PC-3 (cell line): Measurements from ENCODE around the gene LRCOL1. TPM values are rescaled to one million over a fixed set of nuclear protein-coding genes. Genes with fewer than 3 reads are reported as not detected.

ENCODE experiments used
- ATAC-seq: fragments of 200-7000 bp; cut with Tn5 transposase; 2 replicates; pipeline ENCODE4 v1.9.1; 2020; ENCODE audit warnings: mild to moderate bottlenecking, moderate library complexity
- BruUV-seq: library from RNA; stranded (reverse); fragments of 400-500 nt; replicated peaks from 2 replicates; lab custom pipeline; 2021; lab: Mats Ljungman, UMichigan
- CTCF ChIA-PET: fragments of 300-600 bp; sonication (Branson Sonifier 250); formaldehyde crosslinking; loops from one replicate; lab custom pipeline; 2022; ENCODE audit warnings: antibody characterized with exemption; lab: Charles Lee
- POLR2A ChIA-PET: fragments of 300-600 bp; sonication (Branson Sonifier 250); formaldehyde crosslinking; loops from one replicate; lab custom pipeline; 2022; ENCODE audit warnings: antibody characterized with exemption; ENCODE audit not compliant: unreplicated experiment; lab: Charles Lee
- DNase-seq: peaks from one replicate; pipeline ENCODE4 v3.0.0-alpha.2; 2015
- H2AFZ ChIP-seq: fragments of 300-600 bp; sonication (generic); 2 replicates; pipeline ENCODE4 v1.6.0; 2016; ENCODE audit warnings: antibody characterized with exemption, low read length
- H3F3A ChIP-seq: fragments of 300-600 bp; sonication (generic); one replicate; pipeline ENCODE4 v1.6.0; 2017; ENCODE audit warnings: antibody characterized with exemption, low read length, control low read depth, mild to moderate bottlenecking; ENCODE audit not compliant: unreplicated experiment
- H3K27ac ChIP-seq: fragments of 300-600 bp; sonication (generic); 2 replicates; pipeline ENCODE4 v1.5.1; 2016; ENCODE audit warnings: mild to moderate bottlenecking, low read length
- H3K27me3 ChIP-seq: fragments of 300-600 bp; sonication (generic); 2 replicates; pipeline ENCODE4 v1.6.1; 2016; ENCODE audit warnings: low read length, mixed read lengths
- H3K36me3 ChIP-seq: fragments of 300-600 bp; sonication (generic); 2 replicates; pipeline ENCODE4 v1.6.1; 2016; ENCODE audit warnings: low read depth, mixed run types, low read length, mixed read lengths
- H3K4me1 ChIP-seq: fragments of 300-600 bp; sonication (generic); 2 replicates; pipeline ENCODE4 v1.5.1; 2016; ENCODE audit warnings: low read length; ENCODE audit not compliant: insufficient read depth
- H3K4me2 ChIP-seq: fragments of 300-600 bp; sonication (generic); 2 replicates; pipeline ENCODE4 v1.6.0; 2016; ENCODE audit warnings: low read length
- H3K4me3 ChIP-seq: fragments of 300-600 bp; sonication (generic); 2 replicates; pipeline ENCODE4 v1.5.1; 2016; ENCODE audit warnings: mild to moderate bottlenecking, low read length, mixed read lengths
- H3K79me2 ChIP-seq: fragments of 300-600 bp; sonication (generic); 2 replicates; pipeline ENCODE4 v1.6.1; 2017; ENCODE audit warnings: low read length, mixed read lengths
- H3K9ac ChIP-seq: fragments of 300-600 bp; sonication (generic); 2 replicates; pipeline ENCODE4 v1.6.0; 2016; ENCODE audit warnings: mild to moderate bottlenecking, low read length
- H3K9me2 ChIP-seq: fragments of 300-600 bp; sonication (generic); replicated peaks from 2 replicates; pipeline ENCODE4 v1.6.1; 2016; ENCODE audit warnings: mixed run types, low read length, mixed read lengths
- H3K9me3 ChIP-seq: fragments of 300-600 bp; sonication (generic); 2 replicates; pipeline ENCODE4 v1.6.1; 2016; ENCODE audit warnings: low read length, mixed read lengths
- H4K20me1 ChIP-seq: fragments of 300-600 bp; sonication (generic); 2 replicates; pipeline ENCODE4 v1.6.1; 2016; ENCODE audit warnings: low read length, mixed read lengths
- CTCF ChIP-seq: fragments of 300-600 bp; sonication (generic); conservative IDR thresholded peaks from 2 replicates; pipeline ENCODE4 v1.5.1; 2017; ENCODE audit warnings: antibody characterized with exemption, low read depth, mild to moderate bottlenecking, low read length
- EZH2 ChIP-seq: fragments of 300-600 bp; sonication (generic); IDR thresholded peaks from one replicate; pipeline ENCODE4 v1.6.1; 2017; ENCODE audit warnings: antibody characterized with exemption, mild to moderate bottlenecking, low read length; ENCODE audit not compliant: unreplicated experiment
- EZH2phosphoT487 ChIP-seq: fragments of 300-600 bp; sonication (generic); IDR thresholded peaks from 2 replicates; pipeline ENCODE4 v1.6.1; 2018; ENCODE audit warnings: mild to moderate bottlenecking, antibody characterized with exemption, low read length, borderline replicate concordance
- intact Hi-C: fragments of 100-400 bp; cut with micrococcal nuclease; formaldehyde crosslinking; loops from 2 replicates; pipeline ENCODE4 v1.9.0; 2023
- total RNA-seq: library from RNA; depleted of rRNA; stranded (reverse); fragments of >200 nt; gene quantifications from 2 replicates; pipeline ENCODE4 v1.2.3, GENCODE V29; 2014

LRCOL1 gene
- total RNA-seq, 1 experiment from 2014 or later = not detected

DNA sequence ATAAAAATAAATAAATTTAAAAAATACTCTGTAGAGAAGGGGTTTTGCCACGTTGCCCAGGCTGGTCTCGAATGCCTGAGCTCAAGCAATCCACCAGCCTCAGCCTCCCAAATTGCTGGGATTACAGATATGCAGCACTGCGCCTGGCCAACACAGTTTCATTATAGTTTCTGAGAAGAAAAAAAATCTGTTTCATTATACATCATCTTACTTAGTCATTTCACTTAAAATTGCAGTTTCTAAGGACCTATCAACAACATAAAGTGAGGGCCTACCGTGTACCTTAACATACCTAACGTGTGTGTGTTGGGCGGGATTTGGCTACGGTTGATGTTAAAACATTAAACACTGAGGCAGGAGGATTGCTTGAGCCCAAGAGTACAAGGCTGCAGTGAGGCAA, 36.5 kb upstream of the LRCOL1 start:
- Histone ChIP-seq H3K4me2 (no peak overlapping the region), H3K27ac (no peak overlapping the region), H3K9me3 (no peaks in the 10 kb centered on the region), H3K79me2 (no peaks in the 10 kb centered on the region), H3K36me3 (peaks cover 58% of the 10 kb centered on the region), H3K4me1 (no peaks in the 10 kb centered on the region), H3F3A (no peaks in the 10 kb centered on the region), H3K27me3 (no peaks in the 10 kb centered on the region), H3K4me3 (no peak overlapping the region), H4K20me1 (no peaks in the 10 kb centered on the region), H3K9me2 (no peaks in the 10 kb centered on the region), H2AFZ (no peak overlapping the region), H3K9ac (no peak overlapping the region)
- no peak for DNase-seq
- POLR2A ChIA-PET = interaction anchor here (0.7 kb wide), 1 partner anchor 418 kb away, joined by 3 read pairs; no protein-coding TSS in a partner anchor
- no TSS peak for BruUV-seq
- intact Hi-C loops = no loop called here
- no peak for TF ChIP-seq EZH2
- no peak for TF ChIP-seq CTCF
- no peak for TF ChIP-seq EZH2phosphoT487
- CTCF ChIA-PET = no interaction called here
- no peak for ATAC-seq

- Histone ChIP-seq H4K20me1 (no peaks in the 10 kb centered on the region), H3K4me3 (no peak overlapping the region), H3F3A (no peaks in the 10 kb centered on the region), H3K9me2 (no peaks in the 10 kb centered on the region), H3K27me3 (no peaks in the 10 kb centered on the region), H3K79me2 (no peaks in the 10 kb centered on the region), H3K9me3 (no peaks in the 10 kb centered on the region), H2AFZ (no peak overlapping the region), H3K27ac (no peak overlapping the region), H3K4me1 (no peaks in the 10 kb centered on the region), H3K4me2 (no peak overlapping the region), H3K9ac (no peak overlapping the region), H3K36me3 (peaks cover 40% of the 10 kb centered on the region)
- no peak for TF ChIP-seq CTCF
- no peak for TF ChIP-seq EZH2phosphoT487
- TF ChIP-seq EZH2 = no peak
- ChIA-PET CTCF (no interaction called here), POLR2A (no interaction called here)
- ATAC-seq (no peak), DNase-seq (no peak)
- no TSS peak for BruUV-seq
- intact Hi-C loops = no loop called here
Measured at GRCh38 chr12:132642846-132643835, 32.8 kb upstream of the LRCOL1 start.
